SK-N-SH treated with all-trans-retinoic acid at 6 μM for 48 hours (cell line): ENCODE measurements around the gene SLC13A5.

ENCODE experiments used
- ARNTL ChIP-seq: fragments of 450-650 bp; formaldehyde crosslinking; IDR thresholded peaks from 2 replicates; pipeline ENCODE4 v1.5.0; 2020; ENCODE audit warnings: low read depth, mild to moderate bottlenecking, moderate library complexity, borderline replicate concordance
- CREB5 ChIP-seq: fragments of 250-450 bp; sonication (Bioruptor Pico); IDR thresholded peaks from 2 replicates; pipeline ENCODE4 v1.5.1; 2020; ENCODE audit warnings: low read depth, mild to moderate bottlenecking, moderate library complexity
- CSDC2 ChIP-seq: fragments of 250-450 bp; sonication (Bioruptor Pico); IDR thresholded peaks from 2 replicates; pipeline ENCODE4 v1.5.0; 2020; ENCODE audit warnings: mild to moderate bottlenecking, moderate library complexity
- GLIS3 ChIP-seq: fragments of 250-450 bp; sonication (Bioruptor Pico); IDR thresholded peaks from 2 replicates; pipeline ENCODE4 v1.5.0; 2020; ENCODE audit warnings: mild to moderate bottlenecking, moderate library complexity
- OSR1 ChIP-seq: fragments of 250-450 bp; sonication (Bioruptor Pico); IDR thresholded peaks from 2 replicates; pipeline ENCODE4 v1.8.0; 2022; ENCODE audit warnings: moderate library complexity, mild to moderate bottlenecking, inconsistent platforms
- PATZ1 ChIP-seq: fragments of 250-450 bp; sonication (Bioruptor Pico); IDR thresholded peaks from 2 replicates; pipeline ENCODE4 v1.8.0; 2020; ENCODE audit warnings: mild to moderate bottlenecking, moderate library complexity, borderline replicate concordance
- TOX ChIP-seq: fragments of 250-450 bp; sonication (Bioruptor Pico); IDR thresholded peaks from 2 replicates; pipeline ENCODE4 v1.8.0; 2021; ENCODE audit warnings: mild to moderate bottlenecking, moderate library complexity, borderline replicate concordance
- ZFP3 ChIP-seq: fragments of 250-450 bp; sonication (Bioruptor Pico); IDR thresholded peaks from 2 replicates; pipeline ENCODE4 v1.5.0; 2020; ENCODE audit warnings: mild to moderate bottlenecking, moderate library complexity
- ZFP30 ChIP-seq: fragments of 450-650 bp; formaldehyde crosslinking; IDR thresholded peaks from 2 replicates; pipeline ENCODE4 v1.5.0; 2022; ENCODE audit warnings: mild to moderate bottlenecking, moderate library complexity
- ZNF70 ChIP-seq: fragments of 450-650 bp; formaldehyde crosslinking; IDR thresholded peaks from 2 replicates; pipeline ENCODE4 v1.5.0; 2020; ENCODE audit warnings: mild to moderate bottlenecking, moderate library complexity

- TF ChIP-seq PATZ1 (no peak), ZFP30 (no peak), CREB5 (CRISPR knock-in tag) (no peak), ZNF70 (CRISPR knock-in tag) (no peak), ARNTL (no peak), GLIS3 (CRISPR knock-in tag) (no peak), TOX (CRISPR knock-in tag) (no peak), ZFP3 (CRISPR knock-in tag) (no peak), OSR1 (CRISPR knock-in tag) (no peak), CSDC2 (CRISPR knock-in tag) (no peak)
These were observed 74.1 kb downstream of the SLC13A5 start for GRCh38 chr17:6639014-6639585.
